ENCODE results near the gene PBRM1. TPM values are rescaled to one million over a fixed set of nuclear protein-coding genes. Genes with fewer than 3 reads are reported as not detected.

Gene PBRM1
- total RNA-seq, 2 donors from 2014 or later, result 73.4 to 78.5 TPM

- Mint-ChIP-seq H3K27me3 (ENCODE audit: insufficient read depth) (no peaks in the 10 kb centered on the region), H3K27ac (peak within 1 kb of the TSS; percentile 94), H3K4me1 (peaks cover 7% of the 10 kb centered on the region), H3K36me3 (ENCODE audit: low read depth) (peaks cover 17% of the 10 kb centered on the region), H3K9me3 (no peaks in the 10 kb centered on the region), H3K4me3 (peak within 1 kb of the TSS; percentile 96)
- peak; percentile 93 for DNase-seq
- Histone ChIP-seq H3K36me3 (ENCODE audit: control insufficient read depth, insufficient read depth, low read length) (peaks cover 24% of the 10 kb centered on the region), H3K4me3 (ENCODE audit: low read length) (peak within 1 kb of the TSS; percentile 100), H3K9ac (ENCODE audit: extremely low read depth, low read length, poor library complexity, severe bottlenecking) (peak within 1 kb of the TSS; percentile 79), H3K27ac (ENCODE audit: low read depth, low read length) (peak within 1 kb of the TSS; percentile 69), H3K27me3 (ENCODE audit: control insufficient read depth, insufficient read depth, low read length, poor library complexity, severe bottlenecking) (no peaks in the 10 kb centered on the region), H3K4me1 (ENCODE audit: control insufficient read depth, insufficient read depth, low read length) (no peaks in the 10 kb centered on the region), H3K9me3 (ENCODE audit: control insufficient read depth, low read length) (no peaks in the 10 kb centered on the region)
- no peak for TF ChIP-seq CTCF (conservative IDR thresholded peaks at IDR 0.05)
- WGBS, 2 experiments (ENCODE audit: insufficient coverage in 1 of 2, insufficient read length in 1 of 2), result 0% methylated on average over 31 to 94 of the region's 94 CpGs
Measured at GRCh38 chr3:52705688-52706686, 20.3 kb upstream of the PBRM1 start, which contains the start of the genes GLT8D1 and SPCS1. Gene GLT8D1 (minus strand): TSS chr3:52705791. CDS start chr3:52700460, 5,331 bp downstream. Gene SPCS1 (plus strand): TSS chr3:52706106. CDS start chr3:52706247, 141 bp downstream.

- Histone ChIP-seq H3K4me1 (ENCODE audit: control insufficient read depth, insufficient read depth, low read length) (no peaks in the 10 kb centered on the region), H3K27ac (ENCODE audit: low read depth, low read length) (peak overlapping the region; percentile 66), H3K36me3 (ENCODE audit: control insufficient read depth, insufficient read depth, low read length) (peaks cover 21% of the 10 kb centered on the region), H3K27me3 (ENCODE audit: control insufficient read depth, insufficient read depth, low read length, poor library complexity, severe bottlenecking) (no peaks in the 10 kb centered on the region), H3K9ac (ENCODE audit: extremely low read depth, low read length, poor library complexity, severe bottlenecking) (peak overlapping the region; percentile 79), H3K4me3 (ENCODE audit: low read length) (peak overlapping the region; percentile 100), H3K9me3 (ENCODE audit: control insufficient read depth, low read length) (no peaks in the 10 kb centered on the region)
- Mint-ChIP-seq H3K27me3 (ENCODE audit: insufficient read depth) (no peaks in the 10 kb centered on the region), H3K36me3 (ENCODE audit: low read depth) (peaks cover 17% of the 10 kb centered on the region), H3K27ac (peak overlapping the region; percentile 72), H3K4me1 (peaks cover 7% of the 10 kb centered on the region), H3K9me3 (no peaks in the 10 kb centered on the region), H3K4me3 (peak overlapping the region; percentile 96)
- no peak for DNase-seq
- TF ChIP-seq CTCF (conservative IDR thresholded peaks at IDR 0.05), result no peak
- 0% methylated on average over 10 to 25 of the region's 25 CpGs for WGBS, 2 experiments (ENCODE audit: insufficient coverage in 1 of 2, insufficient read length in 1 of 2)
Measured at GRCh38 chr3:52705438-52705687, 19.6 kb upstream of the PBRM1 start.

- TF ChIP-seq CTCF (conservative IDR thresholded peaks at IDR 0.05), result no peak
- DNase-seq, result peak; percentile 51
- Mint-ChIP-seq H3K4me3 (peak overlapping the region; percentile 96), H3K27me3 (ENCODE audit: insufficient read depth) (no peaks in the 10 kb centered on the region), H3K4me1 (peaks cover 7% of the 10 kb centered on the region), H3K36me3 (ENCODE audit: low read depth) (peaks cover 13% of the 10 kb centered on the region), H3K9me3 (no peaks in the 10 kb centered on the region), H3K27ac (peak overlapping the region; percentile 72)
- Histone ChIP-seq H3K27me3 (ENCODE audit: control insufficient read depth, insufficient read depth, low read length, poor library complexity, severe bottlenecking) (no peaks in the 10 kb centered on the region), H3K27ac (ENCODE audit: low read depth, low read length) (peak overlapping the region; percentile 66), H3K9ac (ENCODE audit: extremely low read depth, low read length, poor library complexity, severe bottlenecking) (peak overlapping the region; percentile 79), H3K9me3 (ENCODE audit: control insufficient read depth, low read length) (no peaks in the 10 kb centered on the region), H3K36me3 (ENCODE audit: control insufficient read depth, insufficient read depth, low read length) (peaks cover 22% of the 10 kb centered on the region), H3K4me1 (ENCODE audit: control insufficient read depth, insufficient read depth, low read length) (no peaks in the 10 kb centered on the region), H3K4me3 (ENCODE audit: low read length) (peak overlapping the region; percentile 100)
- WGBS, 2 experiments (ENCODE audit: insufficient coverage in 1 of 2, insufficient read length in 1 of 2), result 9 to 12% methylated on average over 14 to 22 of the region's 22 CpGs
Measured at GRCh38 chr3:52704611-52705437, 19.1 kb upstream of the PBRM1 start.

All from endodermal cell (in vitro differentiated cells).